H1 (cell line): ENCODE measurements around the gene RASSF4. TPM values are rescaled to one million over a fixed set of nuclear protein-coding genes. Genes with fewer than 3 reads are reported as not detected.
A peak's percentile ranks its signal among the peaks of the same experiment; 100 is the strongest.

Experiments
- CTCF ChIA-PET: fragments of 300-600 bp; sonication (Branson Sonifier 250); formaldehyde crosslinking; loops from one replicate; lab custom pipeline; 2021; ENCODE audit not compliant: partially characterized antibody; lab: Charles Lee
- POLR2A ChIA-PET: fragments of 300-600 bp; sonication (Branson Sonifier 250); formaldehyde crosslinking; loops from one replicate; lab custom pipeline; 2021; ENCODE audit warnings: inconsistent platforms; ENCODE audit not compliant: partially characterized antibody; lab: Charles Lee
- DNase-seq, 2 experiments: peaks; one replicate each; pipeline versions ENCODE4 v3.0.0 to v3.0.0-alpha.2; 2010 to 2022; ENCODE audit warnings: low spot score in 2 of 2, low read depth in 1 of 2, mixed read lengths in 1 of 2
- FAIRE-seq: peaks from 2 replicates; lab custom pipeline; 2011; peaks lifted over from hg19 to GRCh38; lab: Jason Lieb, UNC
- H2AFZ ChIP-seq: 2 replicates; pipeline ENCODE4 v1.8.1; 2012; ENCODE audit warnings: low read length, inconsistent platforms
- H2AK5ac ChIP-seq: 2 replicates; pipeline ENCODE4 v1.6.1; 2013; ENCODE audit warnings: low read depth, low read length
- H2BK120ac ChIP-seq: replicated peaks from 2 replicates; pipeline ENCODE3; 2013; ENCODE audit warnings: low read depth, low read length, inconsistent platforms
- H2BK12ac ChIP-seq: 2 replicates; pipeline ENCODE4 v1.6.1; 2013; ENCODE audit warnings: low read depth, low read length
- H2BK15ac ChIP-seq: 2 replicates; pipeline ENCODE4 v1.6.1; 2013; ENCODE audit warnings: low read length
- H2BK20ac ChIP-seq: 2 replicates; pipeline ENCODE4 v1.6.1; 2013; ENCODE audit warnings: low read length
- H2BK5ac ChIP-seq: 2 replicates; pipeline ENCODE4 v1.6.1; 2013; ENCODE audit warnings: low read depth, low read length
- H3K14ac ChIP-seq: 2 replicates; pipeline ENCODE4 v1.6.1; 2013; ENCODE audit warnings: inconsistent platforms; ENCODE audit not compliant: insufficient read length
- H3K18ac ChIP-seq: 2 replicates; pipeline ENCODE4 v1.6.1; 2013; ENCODE audit warnings: low read length; ENCODE audit errors: extremely low read depth
- H3K23ac ChIP-seq: 2 replicates; pipeline ENCODE4 v1.6.1; 2013; ENCODE audit warnings: inconsistent platforms; ENCODE audit not compliant: insufficient read length
- H3K23me2 ChIP-seq: 2 replicates; pipeline ENCODE4 v1.6.1; 2013; ENCODE audit warnings: low read depth, low read length
- H3K27ac ChIP-seq: 2 replicates; pipeline ENCODE4 v1.6.1; 2011; ENCODE audit warnings: low read depth, low read length, inconsistent platforms
- H3K27me3 ChIP-seq, 4 experiments: replicated peaks in 1 of 4; 1 replicate in 1 of 4; 2 replicates in 3 of 4; pipeline versions ENCODE4 v1.6.1 to v1.8.1; 2011 to 2013; ENCODE audit warnings: low read length in 3 of 4, mild to moderate bottlenecking in 3 of 4, inconsistent platforms in 2 of 4, mixed read lengths in 2 of 4, moderate library complexity in 1 of 4; ENCODE audit not compliant: control insufficient read depth in 3 of 4, insufficient read depth in 3 of 4; ENCODE audit errors: extremely low read depth in 1 of 4
- H3K36me3 ChIP-seq, 4 experiments: 2 replicates each; pipeline versions ENCODE4 v1.6.1 to v1.8.1; 2011 to 2013; ENCODE audit warnings: mild to moderate bottlenecking in 4 of 4, low read length in 3 of 4, moderate library complexity in 2 of 4, control low read depth in 1 of 4, inconsistent platforms in 1 of 4; ENCODE audit not compliant: insufficient read depth in 4 of 4, control insufficient read depth in 2 of 4
- H3K4ac ChIP-seq: replicated peaks from 2 replicates; pipeline ENCODE3; 2013; ENCODE audit warnings: low read length, low read depth, mixed read lengths, inconsistent platforms; ENCODE audit not compliant: insufficient read length
- H3K4me1 ChIP-seq, 4 experiments: replicated peaks in 1 of 4; 1 replicate in 1 of 4; 2 replicates in 3 of 4; pipeline versions ENCODE4 v1.6.1 to v1.8.1; 2011 to 2013; ENCODE audit warnings: low read length in 3 of 4, inconsistent platforms in 2 of 4, mixed read lengths in 1 of 4; ENCODE audit not compliant: insufficient read depth in 4 of 4, control insufficient read depth in 3 of 4
- H3K4me2 ChIP-seq, 2 experiments: 2 replicates each; pipeline versions ENCODE4 v1.6.1 to v1.8.1; 2011 to 2013; ENCODE audit warnings: low read depth in 2 of 2, low read length in 2 of 2, control low read depth in 1 of 2, inconsistent platforms in 1 of 2, mild to moderate bottlenecking in 1 of 2; ENCODE audit not compliant: insufficient read depth in 1 of 2
- H3K4me3 ChIP-seq, 4 experiments: fragments of 200-600, 300-600 bp in 1 of 4; sonication (generic), shearing (Covaris generic), sonication (Bioruptor Twin) in 1 of 4; 2 replicates each; pipeline versions ENCODE4 v1.5.1 to v1.8.1; 2011 to 2016; ENCODE audit warnings: low read length in 4 of 4, low read depth in 3 of 4, control low read depth in 2 of 4, inconsistent platforms in 2 of 4, mild to moderate bottlenecking in 2 of 4, mixed read lengths in 1 of 4, moderate library complexity in 1 of 4; ENCODE audit not compliant: insufficient read depth in 2 of 4; ENCODE audit errors: extremely low read depth in 1 of 4
- H3K56ac ChIP-seq: replicated peaks from 2 replicates; pipeline ENCODE3; 2013; ENCODE audit warnings: low read depth, mild to moderate bottlenecking, mixed read lengths, low read length, inconsistent platforms; ENCODE audit not compliant: insufficient read length
- H3K79me1 ChIP-seq: 2 replicates; pipeline ENCODE4 v1.6.1; 2013; ENCODE audit warnings: low read depth, low read length, control low read depth
- H3K79me2 ChIP-seq, 2 experiments: 2 replicates each; pipeline versions ENCODE4 v1.6.1 to v1.8.1; 2012 to 2013; ENCODE audit warnings: low read length in 2 of 2, mild to moderate bottlenecking in 2 of 2, inconsistent platforms in 1 of 2; ENCODE audit not compliant: insufficient read depth in 2 of 2, control insufficient read depth in 1 of 2
- H3K9ac ChIP-seq, 4 experiments: replicated peaks in 1 of 4; 1 replicate in 1 of 4; 2 replicates in 3 of 4; pipeline versions ENCODE4 v1.6.1 to v1.8.1; 2011 to 2013; ENCODE audit warnings: low read depth in 3 of 4, low read length in 3 of 4, control low read depth in 2 of 4, mild to moderate bottlenecking in 2 of 4, moderate library complexity in 2 of 4, inconsistent platforms in 1 of 4; ENCODE audit errors: extremely low read depth in 1 of 4
- H3K9me3 ChIP-seq, 2 experiments: 2 replicates each; pipeline versions ENCODE4 v1.6.1 to v1.8.1; 2012 to 2013; ENCODE audit warnings: mild to moderate bottlenecking in 2 of 2, moderate library complexity in 2 of 2, control low read depth in 1 of 2, inconsistent platforms in 1 of 2, low read depth in 1 of 2, low read length in 1 of 2, mixed read lengths in 1 of 2; ENCODE audit not compliant: insufficient read depth in 2 of 2
- H4K20me1 ChIP-seq, 2 experiments: replicated peaks in 1 of 2; 2 replicates each; pipeline versions ENCODE3 to v1.8.1; 2011 to 2013; ENCODE audit warnings: inconsistent platforms in 2 of 2, low read length in 2 of 2, mild to moderate bottlenecking in 1 of 2; ENCODE audit not compliant: insufficient read depth in 2 of 2, control insufficient read depth in 1 of 2
- H4K5ac ChIP-seq: 2 replicates; pipeline ENCODE4 v1.6.1; 2013; ENCODE audit warnings: low read length, low read depth, mixed read lengths, inconsistent platforms; ENCODE audit not compliant: insufficient read length
- H4K8ac ChIP-seq: 2 replicates; pipeline ENCODE4 v1.8.0; 2013; ENCODE audit warnings: mild to moderate bottlenecking, moderate library complexity, low read length, inconsistent platforms; ENCODE audit not compliant: insufficient read depth; ENCODE audit errors: extremely low read depth
- H4K91ac ChIP-seq: replicated peaks from 2 replicates; pipeline ENCODE3; 2013; ENCODE audit warnings: low read length, mixed read lengths, inconsistent platforms; ENCODE audit not compliant: insufficient read length
- EP300 ChIP-seq, 2 experiments: IDR thresholded peaks; 1 replicate in 1 of 2; 2 replicates in 1 of 2; pipeline ENCODE4 v1.6.1; 2011 to 2012; ENCODE audit warnings: low read depth in 2 of 2, low read length in 2 of 2, mild to moderate bottlenecking in 2 of 2, borderline replicate concordance in 1 of 2, inconsistent platforms in 1 of 2, moderate library complexity in 1 of 2
- SIN3A ChIP-seq, 2 experiments: IDR thresholded peaks in 1 of 2; conservative IDR thresholded peaks in 1 of 2; 2 replicates each; pipeline ENCODE4 v1.6.1; 2011 to 2012; ENCODE audit warnings: low read length in 2 of 2, improper control_type of control experiment in 1 of 2, low read depth in 1 of 2, mild to moderate bottlenecking in 1 of 2
- SP4 ChIP-seq: IDR thresholded peaks from 2 replicates; pipeline ENCODE4 v1.6.1; 2012; ENCODE audit warnings: low read length, inconsistent platforms
- WGBS, 2 experiments: shearing (Covaris generic) in 1 of 2; methylation state at CpG; one replicate each; pipeline versions ENCODE4 v1.1.6 to v1.1.7; 2013 to 2015; ENCODE audit warnings: low lambda C conversion rate in 2 of 2, mixed read lengths in 2 of 2, inconsistent platforms in 1 of 2, low coverage in 1 of 2, missing lambda C conversion rate in 1 of 2; ENCODE audit not compliant: insufficient replicate concordance in 2 of 2, insufficient coverage in 1 of 2, insufficient read length in 1 of 2; ENCODE audit errors: extremely low coverage in 1 of 2, missing lambda C conversion rate in 1 of 2; 5-methylcytosine and 5-hydroxymethylcytosine counted together
- polyA plus RNA-seq, 7 experiments: library from polyadenylated mRNA; depleted of rRNA in 3 of 7; stranded (reverse) in 5 of 7; unstranded in 2 of 7; fragments of >200 nt in 5 of 7; fragments of 200-250 nt in 2 of 7; gene quantifications; 1 replicate in 5 of 7; 2 replicates in 1 of 7; 4 replicates in 1 of 7; pipeline versions ENCODE4 v1.2.1 to v1.2.3, GENCODE V29; 2011 to 2013; ENCODE audit warnings: missing spikeins in 2 of 7, mixed read lengths in 2 of 7
- total RNA-seq: library from RNA; stranded (reverse); fragmentation: NEBNext Ultra II Directional; extraction: Animal tissue kit (Norgen Biotek cat#: 25700); gene quantifications from 2 replicates; pipeline ENCODE4 v1.2.1, GENCODE V29; 2021

The RASSF4 gene
- total and polyA plus RNA-seq, 2 of the 8 experiments (the other 6 are each of a cell fraction or from before 2014, with no cell fraction given), result 14.3 to 14.5 TPM

DNA sequence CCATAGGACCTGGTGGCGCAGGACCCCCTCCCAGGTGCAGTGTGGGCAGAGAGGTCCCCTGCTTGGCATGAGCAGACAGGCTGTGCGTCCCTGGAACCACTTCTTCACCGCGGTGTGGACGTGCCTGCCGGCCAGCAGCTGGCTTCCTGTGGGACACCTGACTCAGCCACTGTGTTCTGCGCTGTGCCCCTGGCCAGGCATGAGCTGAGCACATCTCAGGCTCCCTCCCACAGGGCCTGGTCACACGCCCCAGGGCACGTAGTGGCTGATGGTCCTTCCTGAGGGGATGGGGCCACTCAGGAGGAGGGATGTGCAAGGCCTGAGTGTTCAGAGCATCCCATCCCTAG lies 22.5 kb downstream of the RASSF4 start:
- 0 out of 2 replicates have a peak overlapping the region, but pooled peaks have one; percentile 80 for H2BK20ac ChIP-seq
- H3K4me2 ChIP-seq, result no peak overlapping the region
- no peak for TF ChIP-seq SIN3A (conservative IDR thresholded peaks at IDR 0.05 in 1 of 2, IDR thresholded peaks at IDR 0.05 in 1 of 2; ENCODE audit: low read depth in 1 of 2, low read length in 2 of 2)
- no peak for TF ChIP-seq SP4
- no peak for TF ChIP-seq EP300 (IDR thresholded peaks at IDR 0.05; ENCODE audit: borderline replicate concordance in 1 of 2, low read depth in 2 of 2, low read length in 2 of 2)
- H3K79me1 ChIP-seq, result no peaks in the 10 kb centered on the region
- H3K27ac ChIP-seq, result no peak overlapping the region
- H3K9me3 ChIP-seq, result no peaks in the 10 kb centered on the region
- 0 out of 2 replicates have a peak overlapping the region, but pooled peaks have one; percentile 92 for H2BK15ac ChIP-seq
- H3K4me3 ChIP-seq, result no peak overlapping the region
- ChIA-PET POLR2A (interaction anchor here (1.0 to 1.1 kb wide), 2 partner anchors 9 to 49 kb away, joined by 3 to 4 read pairs; no protein-coding TSS in a partner anchor), CTCF (interaction anchor here (1.6 to 12.1 kb wide), 3 partner anchors 8 to 74 kb away, joined by 3 to 117 read pairs (median 43); no protein-coding TSS in a partner anchor)
- no peak overlapping the region for H4K5ac ChIP-seq
- H3K56ac ChIP-seq, result no peak overlapping the region
- no peaks in the 10 kb centered on the region for H3K79me2 ChIP-seq
- H3K4me1 ChIP-seq, result peaks cover 18 to 32% (median 23%) of the 10 kb centered on the region in 4 experiments
- peaks cover 0 to 4% (median 0%) of the 10 kb centered on the region in 4 experiments; a peak in 1 of 8 replicates for H3K36me3 ChIP-seq
- H2BK120ac ChIP-seq, result no peak overlapping the region
- no peak overlapping the region for H3K4ac ChIP-seq
- no peaks in the 10 kb centered on the region for H3K27me3 ChIP-seq
- no peaks in the 10 kb centered on the region for H4K20me1 ChIP-seq
- no peak overlapping the region for H2AK5ac ChIP-seq
- no peaks in the 10 kb centered on the region for H3K23me2 ChIP-seq
- no peak overlapping the region for H3K23ac ChIP-seq
- H3K9ac ChIP-seq, result no peak overlapping the region
- H2AFZ ChIP-seq, result no peak overlapping the region
- DNase-seq (no peak), FAIRE-seq (no peak)
- no peak overlapping the region for H4K8ac ChIP-seq
- peak overlapping the region; percentile 51 for H4K91ac ChIP-seq
- no peak overlapping the region for H3K14ac ChIP-seq
- no peak overlapping the region for H2BK12ac ChIP-seq
- WGBS, 2 experiments, result 96% methylated on average over 8 of the region's 9 CpGs; no CpG with 5 or more reads in 1 of the 2 experiments
- 0 out of 2 replicates have a peak overlapping the region, but pooled peaks have one; percentile 24 for H2BK5ac ChIP-seq
- H3K18ac ChIP-seq, result no peak overlapping the region
